ENCODE results near the gene FBLN2.

GRCh38 chr3:13650210-13651056, 101.5 kb downstream of the FBLN2 start:
- TF ChIP-seq, protein P1, sequence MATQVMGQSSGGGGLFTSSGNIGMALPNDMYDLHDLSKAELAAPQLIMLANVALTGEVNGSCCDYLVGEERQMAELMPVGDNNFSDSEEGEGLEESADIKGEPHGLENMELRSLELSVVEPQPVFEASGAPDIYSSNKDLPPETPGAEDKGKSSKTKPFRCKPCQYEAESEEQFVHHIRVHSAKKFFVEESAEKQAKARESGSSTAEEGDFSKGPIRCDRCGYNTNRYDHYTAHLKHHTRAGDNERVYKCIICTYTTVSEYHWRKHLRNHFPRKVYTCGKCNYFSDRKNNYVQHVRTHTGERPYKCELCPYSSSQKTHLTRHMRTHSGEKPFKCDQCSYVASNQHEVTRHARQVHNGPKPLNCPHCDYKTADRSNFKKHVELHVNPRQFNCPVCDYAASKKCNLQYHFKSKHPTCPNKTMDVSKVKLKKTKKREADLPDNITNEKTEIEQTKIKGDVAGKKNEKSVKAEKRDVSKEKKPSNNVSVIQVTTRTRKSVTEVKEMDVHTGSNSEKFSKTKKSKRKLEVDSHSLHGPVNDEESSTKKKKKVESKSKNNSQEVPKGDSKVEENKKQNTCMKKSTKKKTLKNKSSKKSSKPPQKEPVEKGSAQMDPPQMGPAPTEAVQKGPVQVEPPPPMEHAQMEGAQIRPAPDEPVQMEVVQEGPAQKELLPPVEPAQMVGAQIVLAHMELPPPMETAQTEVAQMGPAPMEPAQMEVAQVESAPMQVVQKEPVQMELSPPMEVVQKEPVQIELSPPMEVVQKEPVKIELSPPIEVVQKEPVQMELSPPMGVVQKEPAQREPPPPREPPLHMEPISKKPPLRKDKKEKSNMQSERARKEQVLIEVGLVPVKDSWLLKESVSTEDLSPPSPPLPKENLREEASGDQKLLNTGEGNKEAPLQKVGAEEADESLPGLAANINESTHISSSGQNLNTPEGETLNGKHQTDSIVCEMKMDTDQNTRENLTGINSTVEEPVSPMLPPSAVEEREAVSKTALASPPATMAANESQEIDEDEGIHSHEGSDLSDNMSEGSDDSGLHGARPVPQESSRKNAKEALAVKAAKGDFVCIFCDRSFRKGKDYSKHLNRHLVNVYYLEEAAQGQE (IDR thresholded peaks at IDR 0.05; ENCODE audit: low read depth, low read length), result no peak
- peak; percentile 95 to 99 (median 98) for TF ChIP-seq CTCF (IDR thresholded peaks at IDR 0.05 in 2 of 3, conservative IDR thresholded peaks at IDR 0.05 in 1 of 3; ENCODE audit: control insufficient read depth in 2 of 3, extremely low read depth in 1 of 3, insufficient read depth in 1 of 3, low read depth in 3 of 3, low read length in 3 of 3)
- no peak for TF ChIP-seq POLR2A (IDR thresholded peaks at IDR 0.05; ENCODE audit: low read depth, low read length)
- no peak for TF ChIP-seq PKNOX1 (IDR thresholded peaks at IDR 0.05)
- TF ChIP-seq ZBTB11 (CRISPR knock-in tag; IDR thresholded peaks at IDR 0.05), result no peak
- TF ChIP-seq KAT2A (conservative IDR thresholded peaks at IDR 0.05; ENCODE audit: control insufficient read depth, low read depth, low read length), result no peak
- TF ChIP-seq ZNF274 (IDR thresholded peaks at IDR 0.05; ENCODE audit: insufficient read depth, insufficient read length), result no peak
- no peak for TF ChIP-seq NR2F1 (conservative IDR thresholded peaks at IDR 0.05)

Measured in GM12878 (cell line).